ENCODE data around the gene MRGPRE.

Gene MRGPRE

DNA sequence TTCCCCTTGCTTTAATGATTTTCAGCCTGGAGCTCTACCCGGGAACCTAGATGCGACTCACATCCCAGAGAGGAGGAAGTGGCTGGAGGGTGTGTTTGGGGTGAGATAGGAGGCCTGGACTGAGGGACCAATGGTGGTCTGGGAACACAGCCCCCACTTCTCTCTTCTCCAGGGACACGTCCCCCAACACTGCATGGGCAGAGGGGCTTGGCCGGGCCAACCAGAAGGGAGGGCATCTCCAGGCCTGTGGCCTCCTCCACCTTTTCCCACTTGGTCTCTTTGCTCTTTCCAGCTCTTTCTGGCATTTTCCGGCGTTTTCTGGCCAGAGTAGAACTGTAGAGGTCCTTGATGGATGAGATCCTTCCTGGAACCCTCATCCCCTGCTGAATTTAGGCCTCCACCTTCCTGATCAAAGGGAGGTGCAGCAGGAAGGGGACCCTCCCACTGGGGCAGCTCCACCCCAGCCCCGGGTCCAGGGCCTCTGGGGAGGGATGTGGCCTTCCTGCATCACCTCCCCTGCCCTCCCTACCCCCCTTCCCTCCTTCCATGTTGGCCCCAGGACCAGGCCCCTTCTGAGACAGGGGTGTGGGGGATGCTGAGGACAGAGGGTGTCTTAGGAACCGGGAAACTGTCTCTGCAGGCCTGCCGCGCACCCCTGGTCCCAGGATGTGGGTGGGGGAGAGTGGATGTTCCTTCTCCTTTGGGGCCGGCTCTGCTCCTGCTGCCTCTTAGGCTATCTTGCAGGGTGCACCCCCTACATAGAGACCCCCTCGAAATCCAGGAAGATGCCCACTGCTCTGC lies 38.0 kb downstream of the MRGPRE start:
- no peak for DNase-seq

DNA sequence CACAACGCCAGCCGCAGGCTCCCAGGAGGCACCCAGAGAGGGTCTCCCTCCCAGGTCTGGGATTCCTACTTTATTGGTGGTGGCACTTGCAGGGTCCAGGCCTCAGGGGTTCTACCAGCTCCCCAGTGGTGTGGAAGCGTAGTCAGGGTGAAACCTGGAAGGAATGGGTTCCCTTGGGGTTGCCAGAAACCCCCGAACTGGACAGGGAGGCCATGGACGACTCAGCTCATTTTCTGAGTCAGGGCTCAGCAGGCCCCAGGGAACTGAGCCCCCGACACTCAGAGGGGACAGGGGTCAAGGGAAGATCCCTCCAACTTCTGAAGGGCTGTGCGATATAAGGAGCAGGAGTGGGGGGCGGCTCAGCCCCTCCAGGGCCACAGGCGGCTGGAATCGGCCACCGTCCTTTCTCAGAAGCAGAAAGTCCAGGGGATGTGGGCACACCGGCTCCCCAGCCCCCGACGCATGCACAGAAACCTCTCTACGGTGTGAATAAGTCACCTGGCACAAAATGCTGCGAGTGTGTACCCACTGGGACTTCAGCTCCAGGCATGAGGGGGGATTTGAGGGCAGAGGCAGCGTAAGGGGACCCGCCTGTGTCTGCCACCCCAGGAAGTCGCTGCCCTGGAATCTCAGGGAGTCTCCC lies 38.7 kb downstream of the MRGPRE start:
- DNase-seq: no peak

DNA sequence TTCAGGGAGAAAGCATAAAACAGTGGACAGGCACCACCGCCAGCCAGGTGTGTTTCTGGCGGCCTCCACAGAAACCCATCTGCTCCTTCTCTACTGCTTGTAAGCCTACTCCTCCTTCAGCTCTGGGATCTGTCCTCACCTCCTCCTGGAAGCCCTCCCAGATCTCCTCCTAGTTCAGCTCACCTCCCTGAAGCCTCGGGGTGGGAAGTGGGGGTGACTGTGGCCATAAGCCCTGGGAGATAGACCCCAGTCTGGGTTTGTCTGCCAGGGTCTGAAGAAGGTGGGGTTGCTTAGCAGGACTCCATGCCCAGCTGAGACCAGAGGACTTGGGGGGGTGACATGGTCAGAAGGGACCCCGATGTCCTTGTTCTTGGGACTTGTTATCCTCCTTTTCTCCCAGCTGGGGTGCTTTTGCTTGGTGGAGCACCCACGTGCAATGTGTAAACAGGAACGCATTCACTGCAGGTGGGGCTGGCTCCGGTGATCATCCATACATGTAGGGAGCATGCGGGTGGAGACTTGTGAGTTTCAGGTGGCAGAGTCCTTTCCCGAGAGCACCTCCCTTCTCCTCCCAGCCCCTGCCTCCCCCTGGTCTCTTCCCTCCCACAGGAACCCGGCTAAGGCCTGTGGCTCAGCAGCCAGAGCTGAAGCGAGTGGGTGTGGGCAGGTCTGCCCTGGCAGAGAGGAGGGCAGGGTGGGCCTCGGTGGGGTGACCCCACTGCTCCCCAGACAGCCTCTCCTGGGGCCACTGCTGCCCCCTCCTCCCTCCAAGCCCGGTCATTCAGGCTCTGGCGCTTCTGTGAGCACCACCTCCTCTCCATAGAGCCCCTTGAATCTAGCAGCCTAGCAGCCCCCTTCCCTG lies 39.5 kb downstream of the MRGPRE start:
- no peak for DNase-seq

DNA sequence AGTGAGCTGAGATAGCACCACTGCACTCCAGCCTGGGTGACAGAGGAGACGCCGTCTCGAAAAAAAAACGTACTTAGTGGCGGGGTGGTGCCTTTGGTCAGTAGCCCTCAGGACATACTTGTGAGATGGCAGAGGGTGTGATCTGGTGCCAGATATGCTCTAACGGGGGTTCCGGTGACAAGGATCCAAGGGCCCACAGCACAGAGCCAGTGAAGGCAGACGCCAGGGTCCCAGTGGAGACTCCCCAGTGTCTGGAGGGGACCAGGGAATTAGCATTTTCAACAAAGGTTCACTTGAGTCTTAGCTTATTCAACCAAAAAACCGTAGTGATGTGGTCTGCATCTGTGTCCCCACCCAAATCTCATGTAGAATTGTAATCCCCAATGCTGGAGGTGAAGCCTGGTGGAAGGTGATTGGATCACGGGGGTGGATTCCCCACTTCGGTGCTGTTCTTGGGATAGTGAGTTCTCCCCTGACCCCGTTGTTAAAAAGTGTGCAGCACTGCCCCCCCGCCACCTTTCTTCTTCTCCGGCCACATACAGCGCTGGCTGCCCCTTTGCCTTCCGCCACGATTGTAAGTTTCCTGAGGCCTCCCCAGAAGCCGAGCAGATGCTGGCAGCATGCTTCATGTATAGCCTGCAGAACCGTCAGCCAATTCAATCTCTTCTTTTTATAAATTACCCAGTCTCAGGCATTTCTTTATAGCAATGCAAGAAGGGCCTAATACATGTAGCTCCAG lies 40.5 kb downstream of the MRGPRE start:
- no peak for DNase-seq

DNA sequence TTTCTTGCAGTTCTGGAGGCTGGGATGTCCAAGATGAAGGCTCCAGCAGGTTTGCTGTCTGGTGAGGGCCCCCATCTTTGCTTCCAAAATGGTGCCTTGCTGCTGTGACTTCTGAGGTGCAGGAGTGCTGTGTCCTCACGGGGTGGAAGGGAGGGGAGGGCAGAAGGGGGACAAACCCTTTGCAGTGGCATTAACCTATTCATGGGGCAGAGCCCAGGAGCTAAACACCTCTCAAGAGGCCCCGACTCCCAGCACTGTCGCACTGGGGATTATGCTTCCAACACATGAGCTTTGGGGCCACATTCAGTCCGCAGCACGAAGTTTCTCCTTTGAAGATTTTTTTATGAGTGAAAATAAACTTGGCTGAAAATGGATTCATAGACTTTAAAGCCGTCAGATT lies 41.6 kb downstream of the MRGPRE start:
- DNase-seq: no peak

DNA sequence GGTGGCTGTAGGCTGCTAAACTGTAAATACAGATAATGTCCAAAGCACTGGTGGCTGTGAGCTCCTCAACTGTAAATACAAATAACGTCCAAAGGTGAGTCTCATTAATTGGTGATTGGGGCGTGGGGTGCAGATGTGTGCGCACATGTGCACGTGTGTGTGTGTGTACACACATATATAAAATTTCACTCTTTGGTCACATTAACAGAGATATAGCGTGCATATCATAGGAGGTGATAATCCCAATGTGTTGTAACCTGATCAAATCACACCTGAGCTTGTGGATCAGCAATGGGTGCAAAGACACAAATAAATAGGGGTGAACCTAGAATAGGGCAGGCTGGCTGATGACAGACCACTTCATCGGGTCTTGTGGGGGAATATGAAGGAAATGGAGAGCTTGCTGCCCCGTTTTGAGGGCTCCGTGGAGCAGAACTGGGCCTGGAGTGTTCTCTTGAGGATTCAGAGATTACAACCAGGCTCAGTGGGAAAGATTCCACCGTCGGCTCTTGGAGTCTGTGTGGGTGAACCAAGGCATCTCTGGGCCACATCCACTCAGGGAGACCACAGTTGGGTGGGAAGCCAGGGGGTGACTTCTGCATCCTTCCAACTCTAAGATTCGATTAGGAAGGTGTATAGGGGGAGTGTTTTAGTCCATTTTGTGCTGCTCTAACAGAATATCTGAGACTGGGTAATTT lies 42.2 kb downstream of the MRGPRE start:
- DNase-seq: no peak

DNA sequence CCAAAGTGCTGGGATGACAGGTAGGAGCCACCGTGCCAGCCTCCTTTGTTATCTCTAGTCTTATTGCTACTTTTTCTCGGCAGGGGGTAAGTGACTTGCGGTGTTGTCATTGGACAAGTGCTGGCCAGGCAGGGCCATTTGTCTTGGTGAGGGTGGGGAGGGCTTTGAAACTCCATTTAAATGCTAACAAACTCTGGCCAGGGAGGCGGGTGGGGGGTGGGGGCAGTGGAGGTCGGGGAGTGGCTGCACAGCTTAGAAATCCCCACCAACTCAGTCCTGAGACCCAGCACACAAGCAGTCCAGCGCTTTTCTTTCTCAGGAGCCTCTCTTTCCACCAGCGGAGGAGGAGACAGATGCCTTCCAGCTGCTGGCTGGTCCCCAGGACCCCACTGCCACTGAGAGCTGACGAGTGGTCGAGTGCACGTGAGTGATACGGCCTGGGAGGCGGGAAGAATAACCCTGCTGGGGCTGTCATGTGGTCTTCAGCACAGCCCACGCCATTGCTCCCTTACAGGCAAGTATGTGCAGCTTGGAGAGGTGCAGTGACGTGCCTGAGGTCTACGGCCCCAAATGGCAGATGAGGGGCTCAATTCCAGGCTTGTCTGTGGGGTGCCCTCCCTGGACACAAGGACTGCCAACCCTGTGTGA lies 42.9 kb downstream of the MRGPRE start:
- DNase-seq: no peak

DNA sequence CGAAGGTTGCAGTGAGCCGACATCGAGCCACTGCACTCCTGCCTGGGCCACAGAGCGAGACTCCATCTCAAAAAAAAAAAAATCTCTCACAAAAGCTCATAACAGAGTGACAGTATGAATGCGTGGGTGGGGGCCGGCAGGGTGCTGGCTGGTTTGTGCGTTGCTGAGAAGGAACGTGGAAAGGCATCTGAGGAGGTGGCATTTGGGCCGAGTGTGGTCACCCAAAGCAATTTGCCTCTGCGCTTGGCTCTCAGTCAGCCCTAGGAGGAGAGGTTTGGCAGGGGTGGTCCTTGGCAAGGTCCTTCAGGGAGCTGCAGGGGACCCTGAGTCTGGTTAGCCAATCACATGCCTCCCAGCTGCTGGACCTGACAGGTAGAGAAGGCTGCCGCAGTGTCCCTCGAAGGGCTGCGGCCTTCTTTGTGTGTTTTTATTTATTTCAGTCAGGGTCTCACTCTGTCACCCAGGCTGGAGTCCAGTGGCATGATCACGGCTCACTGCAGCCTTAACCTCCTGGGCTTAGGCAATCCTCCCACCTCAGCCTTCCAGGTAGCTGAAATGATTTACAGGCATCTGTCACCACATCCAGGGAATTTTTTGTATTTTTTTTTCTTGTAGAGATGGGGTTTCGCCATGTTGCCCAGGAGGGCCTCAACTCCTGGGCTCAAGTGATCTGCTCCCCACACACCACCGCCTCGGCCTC lies 43.6 kb downstream of the MRGPRE start:
- no peak for DNase-seq

DNA sequence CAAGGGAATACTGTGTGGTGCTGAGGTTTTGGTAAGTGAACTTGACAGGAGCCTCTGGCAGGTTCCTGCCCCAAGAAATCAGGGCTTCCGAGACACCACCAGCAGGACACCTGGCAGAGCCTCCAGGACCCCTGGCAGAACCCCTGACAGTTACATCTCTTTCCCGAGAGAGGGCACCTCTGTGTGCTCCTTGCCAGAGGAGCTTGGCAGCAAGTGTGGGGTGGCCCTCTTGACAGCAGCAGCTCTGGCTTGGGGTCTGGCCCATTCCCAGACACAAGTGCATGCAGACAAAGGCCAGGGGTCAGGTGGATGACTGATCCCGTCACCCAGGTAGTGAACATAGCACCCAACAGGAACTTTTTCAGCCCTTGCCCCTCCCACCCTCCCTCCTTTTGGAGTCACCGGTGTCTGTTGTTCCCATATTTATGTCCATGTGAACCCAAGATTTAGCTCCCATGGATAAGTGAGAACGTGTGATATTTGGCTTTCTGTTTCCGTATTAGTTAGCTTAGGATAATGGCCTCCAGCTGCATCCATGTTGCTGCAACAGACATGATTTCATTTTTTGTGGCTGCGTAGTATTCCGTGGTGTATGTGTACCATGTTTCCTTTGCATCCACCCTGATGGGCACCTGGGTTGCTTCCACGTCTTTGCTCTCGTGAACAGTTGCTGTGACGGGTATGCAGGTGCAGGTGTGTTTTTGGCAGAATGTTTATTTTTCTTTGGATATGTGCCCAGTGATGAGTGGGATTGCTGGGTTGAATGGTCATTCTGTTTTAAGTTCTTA lies 45.9 kb downstream of the MRGPRE start:
- DNase-seq: no peak

DNA sequence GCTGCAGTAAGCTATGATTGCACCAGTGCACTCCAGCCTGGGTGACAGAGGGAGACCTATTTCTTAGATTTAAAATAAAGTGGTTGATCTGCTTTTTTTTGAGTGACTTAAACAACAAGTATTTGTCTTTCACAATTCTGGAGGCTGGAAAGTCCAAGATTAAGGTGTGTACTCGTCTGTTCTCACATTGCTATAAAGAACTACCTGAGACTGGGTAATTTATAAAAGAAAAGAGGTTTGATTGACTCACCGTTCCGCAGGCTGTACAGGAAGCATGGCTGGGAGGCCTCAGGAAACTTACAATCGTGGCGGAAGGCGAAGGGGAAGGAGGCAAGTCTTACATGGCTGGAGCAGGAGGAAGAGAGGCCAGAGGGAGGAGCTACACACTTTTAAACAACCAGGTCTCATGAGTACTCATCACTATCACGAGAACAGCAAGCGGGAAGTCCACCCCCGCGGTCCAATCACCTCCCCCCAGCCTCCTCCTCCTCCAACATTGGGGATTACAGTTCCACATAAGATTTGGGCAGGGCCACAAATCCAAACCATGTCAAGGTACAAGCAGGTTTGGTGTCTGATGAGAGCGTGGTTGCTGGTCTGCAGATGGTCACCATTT lies 47.4 kb downstream of the MRGPRE start:
- DNase-seq: no peak

DNA sequence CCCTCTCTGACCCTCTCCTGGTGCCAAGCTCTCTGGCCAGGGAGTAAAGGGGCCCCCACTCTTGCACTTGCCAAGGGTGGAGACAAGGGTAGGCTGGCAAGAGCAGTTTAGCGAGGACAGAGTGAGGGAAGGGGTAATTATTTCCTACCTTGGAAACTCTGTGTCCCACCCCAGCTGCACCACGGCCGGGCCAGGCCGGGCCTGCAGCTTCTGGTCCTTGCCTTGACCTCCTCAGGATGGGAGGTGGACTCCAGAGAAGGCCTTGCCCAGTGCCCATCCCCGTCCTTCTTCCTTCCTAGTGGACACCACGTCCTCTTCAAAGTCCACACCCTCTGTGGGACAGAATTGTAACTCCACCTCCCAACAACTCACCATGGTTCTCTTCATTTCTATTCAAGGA lies 48.7 kb downstream of the MRGPRE start:
- DNase-seq: no peak

DNA sequence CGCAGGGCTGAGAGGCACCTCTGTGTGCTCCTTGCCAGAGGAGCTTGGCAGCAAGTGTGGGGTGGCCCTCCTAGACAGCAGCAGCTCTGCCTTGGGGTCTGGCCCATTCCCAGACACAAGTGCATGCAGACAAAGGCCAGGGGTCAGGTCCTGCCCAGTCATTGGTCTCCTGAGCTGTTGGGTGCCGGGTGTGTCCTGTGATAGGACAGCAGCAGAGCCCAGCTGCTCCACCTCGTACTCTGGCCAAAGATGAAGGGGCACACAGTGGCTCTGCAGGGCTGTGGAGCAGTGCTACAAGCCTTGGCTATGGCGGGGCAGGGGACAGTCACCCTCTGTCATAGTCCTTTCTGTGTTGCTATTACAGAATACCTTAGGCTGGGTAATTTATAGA lies 49.8 kb downstream of the MRGPRE start:
- no peak for DNase-seq

DNA sequence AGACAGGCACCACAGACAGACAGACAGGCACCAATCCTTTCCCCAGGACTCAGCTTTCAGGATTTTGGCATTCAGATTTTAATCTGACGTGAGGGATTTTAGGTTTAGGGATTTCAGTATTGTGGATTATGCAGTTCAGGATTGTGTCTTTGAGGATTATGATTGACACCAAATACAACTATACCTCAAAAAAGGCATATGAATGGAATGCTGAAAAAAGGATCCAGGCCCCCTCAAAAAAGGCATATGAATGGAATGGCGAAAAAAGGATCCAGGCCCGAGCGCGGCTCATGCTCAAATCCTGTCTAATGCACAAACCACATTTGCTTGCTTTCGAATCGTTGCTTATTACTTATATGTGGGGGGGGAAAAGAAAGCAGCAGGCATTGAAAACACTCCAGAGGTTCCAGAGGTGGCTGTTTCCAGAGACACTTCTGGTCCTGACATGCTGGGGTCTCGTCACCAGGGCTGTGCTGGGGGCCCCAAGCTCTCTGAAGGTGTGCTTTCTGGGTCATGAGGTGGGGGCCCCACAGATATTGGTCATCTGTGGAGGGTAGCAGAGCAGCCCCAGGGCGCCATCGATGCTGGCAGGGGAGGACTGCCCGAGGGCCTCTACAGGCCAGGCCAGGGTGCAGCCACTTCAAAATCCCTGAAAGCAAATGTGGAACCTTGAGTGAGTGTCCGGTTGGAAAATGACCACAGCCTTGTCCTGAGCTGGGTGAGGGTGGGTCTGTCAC lies 50.3 kb downstream of the MRGPRE start:
- no peak for DNase-seq

DNA sequence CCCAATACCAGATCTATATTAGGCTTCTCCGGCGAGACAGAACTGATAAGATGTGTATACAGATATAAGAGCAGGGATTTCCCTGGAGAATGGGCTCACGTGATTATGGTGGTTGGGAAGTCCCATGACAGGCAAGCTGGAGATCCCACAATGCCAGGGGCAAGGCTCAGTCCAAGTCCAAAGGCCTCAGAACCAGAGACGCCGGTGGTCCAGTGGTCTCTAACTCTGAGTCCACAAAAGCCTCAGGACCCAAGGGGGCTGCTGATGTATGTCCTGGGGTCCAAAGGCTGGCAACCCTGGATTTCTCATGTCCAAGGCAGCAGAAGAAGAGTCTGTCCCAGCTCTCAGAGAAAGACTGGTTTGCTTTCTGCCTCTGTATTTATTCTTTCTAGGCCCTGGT lies 51.3 kb downstream of the MRGPRE start:
- DNase-seq: no peak

DNA sequence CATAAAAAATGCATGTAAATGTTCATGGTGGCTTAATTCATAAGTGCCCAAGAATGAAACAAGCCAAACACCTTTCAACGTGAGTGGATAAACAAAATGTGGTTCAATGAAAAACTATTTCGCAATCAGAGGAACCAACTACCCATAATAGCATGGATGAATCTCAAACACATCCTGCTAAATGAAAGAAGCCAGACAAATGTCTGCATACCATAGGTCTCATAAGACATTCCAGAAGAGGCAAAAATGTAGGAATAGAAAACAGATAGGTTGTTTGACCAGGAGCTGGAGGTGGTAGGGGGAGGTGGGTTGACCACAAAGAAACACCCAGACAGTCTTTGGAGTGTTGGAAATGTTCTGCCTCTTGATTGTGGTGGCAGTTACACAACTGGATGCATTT lies 53.9 kb downstream of the MRGPRE start:
- DNase-seq: no peak

DNA sequence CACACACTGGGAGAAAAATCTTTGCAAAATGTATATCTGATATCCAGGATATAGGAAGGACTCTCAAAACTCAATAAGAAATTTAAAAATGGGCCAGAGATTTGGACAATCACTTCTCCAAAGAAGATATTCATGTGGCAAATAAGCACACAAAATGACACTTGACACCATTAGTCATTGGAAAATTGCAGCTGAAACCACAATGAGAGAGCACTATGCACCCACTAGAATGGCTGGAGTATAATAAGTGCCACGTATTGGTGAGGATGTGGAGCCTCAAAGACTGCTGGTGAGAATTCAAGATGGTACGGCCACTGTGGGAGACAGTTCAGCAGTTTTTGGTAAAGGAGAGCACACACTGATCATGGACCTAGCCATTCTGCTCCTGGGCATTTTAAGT lies 54.3 kb downstream of the MRGPRE start:
- DNase-seq: no peak
